A673 (cell line): ENCODE results near the gene COL20A1. TPM values are rescaled to one million over a fixed set of nuclear protein-coding genes. Genes with fewer than 3 reads are reported as not detected.

ENCODE experiments used
- BruUV-seq: library from RNA; stranded (reverse); fragments of 400-500 nt; replicated peaks from 2 replicates; lab custom pipeline; 2021; lab: Mats Ljungman, UMichigan
- CTCF ChIA-PET: fragments of 300-600 bp; sonication (Branson Sonifier 250); formaldehyde crosslinking; loops from one replicate; lab custom pipeline; 2022; ENCODE audit warnings: antibody characterized with exemption; lab: Charles Lee
- POLR2A ChIA-PET: fragments of 300-600 bp; sonication (Branson Sonifier 250); formaldehyde crosslinking; loops from one replicate; lab custom pipeline; 2022; ENCODE audit warnings: antibody characterized with exemption; ENCODE audit not compliant: low non-redundant PET; lab: Charles Lee
- DNase-seq: peaks from one replicate; pipeline ENCODE4 v3.0.0-alpha.2; 2015; ENCODE audit warnings: low spot score
- H3K27ac ChIP-seq: fragments of 200-600 bp; sonication (generic); 2 replicates; pipeline ENCODE4 v1.5.1; 2016; ENCODE audit warnings: mixed run types, low read depth, mild to moderate bottlenecking, mixed read lengths, antibody characterized with exemption, low read length; ENCODE audit not compliant: poor library complexity, severe bottlenecking
- H3K27me3 ChIP-seq: fragments of 200-600 bp; sonication (generic); replicated peaks from 2 replicates; pipeline ENCODE4 v1.6.1; 2017; ENCODE audit warnings: mixed run types, low read depth, mild to moderate bottlenecking, mixed read lengths, antibody characterized with exemption, low read length; ENCODE audit not compliant: insufficient read depth, poor library complexity
- H3K36me3 ChIP-seq: fragments of 200-600 bp; sonication (generic); 2 replicates; pipeline ENCODE4 v1.6.1; 2016; ENCODE audit warnings: mixed run types, mild to moderate bottlenecking, mixed read lengths, antibody characterized with exemption, low read length; ENCODE audit not compliant: insufficient read depth, poor library complexity, severe bottlenecking
- H3K4me1 ChIP-seq: fragments of 200-600 bp; sonication (generic); 2 replicates; pipeline ENCODE4 v1.6.1; 2017; ENCODE audit warnings: mixed run types, mild to moderate bottlenecking, mixed read lengths, antibody characterized with exemption, low read length; ENCODE audit not compliant: insufficient read depth, poor library complexity, severe bottlenecking
- H3K4me3 ChIP-seq: fragments of 200-600 bp; sonication (generic); 2 replicates; pipeline ENCODE4 v1.5.1; 2016; ENCODE audit warnings: low read depth, mixed run types, mild to moderate bottlenecking, mixed read lengths, low read length; ENCODE audit not compliant: poor library complexity, severe bottlenecking
- H3K9me3 ChIP-seq: fragments of 200-600 bp; sonication (generic); 2 replicates; pipeline ENCODE4 v1.6.1; 2016; ENCODE audit warnings: mixed run types, low read depth, mild to moderate bottlenecking, mixed read lengths, antibody characterized with exemption, low read length; ENCODE audit not compliant: poor library complexity, severe bottlenecking
- CTCF ChIP-seq: fragments of 300-800, 200-600 bp; sonication (generic); conservative IDR thresholded peaks from 2 replicates; pipeline ENCODE4 v1.5.1; 2017; ENCODE audit warnings: low read depth, mild to moderate bottlenecking, antibody characterized with exemption, low read length, moderate library complexity, mixed read lengths
- EZH2 ChIP-seq: fragments of 200-600 bp; sonication (generic); IDR thresholded peaks from 2 replicates; pipeline ENCODE4 v1.6.1; 2017; ENCODE audit warnings: borderline replicate concordance, low read depth, mild to moderate bottlenecking, mixed read lengths, antibody characterized with exemption, low read length; ENCODE audit not compliant: poor library complexity, severe bottlenecking
- intact Hi-C: fragments of 100-400 bp; cut with micrococcal nuclease; formaldehyde crosslinking; loops from one replicate; pipeline ENCODE4 v1.10.0; 2022; ENCODE audit not compliant: unreplicated experiment
- total RNA-seq: library from RNA; stranded (reverse); gene quantifications from 2 replicates; pipeline ENCODE4 v1.2.3, GENCODE V29; 2021

Gene COL20A1
- total RNA-seq, 1 experiment from 2014 or later, result not detected

GRCh38 chr20:63258781-63259180 is 34.2 kb upstream of the COL20A1 start:
- H3K36me3 ChIP-seq, result no peaks in the 10 kb centered on the region
- DNase-seq, result no peak
- no peak overlapping the region for H3K4me3 ChIP-seq
- no peak overlapping the region for H3K27ac ChIP-seq
- H3K4me1 ChIP-seq, result no peaks in the 10 kb centered on the region
- CTCF ChIA-PET, result no interaction called here
- BruUV-seq, result no TSS peak
- POLR2A ChIA-PET, result no interaction called here
- intact Hi-C loops, result no loop called here
- TF ChIP-seq EZH2 (no peak), CTCF (no peak)
- no peaks in the 10 kb centered on the region for H3K9me3 ChIP-seq
- peaks cover 45% of the 10 kb centered on the region for H3K27me3 ChIP-seq

GRCh38 chr20:63259734-63260460 is 33.1 kb upstream of the COL20A1 start:
- no peak overlapping the region for H3K4me3 ChIP-seq
- H3K27me3 ChIP-seq, result peaks cover 45% of the 10 kb centered on the region
- TF ChIP-seq CTCF, result no peak
- no peak for TF ChIP-seq EZH2
- H3K4me1 ChIP-seq, result no peaks in the 10 kb centered on the region
- DNase-seq, result no peak
- intact Hi-C loops, result no loop called here
- H3K27ac ChIP-seq, result no peak overlapping the region
- H3K36me3 ChIP-seq, result no peaks in the 10 kb centered on the region
- ChIA-PET POLR2A (no interaction called here), CTCF (no interaction called here)
- BruUV-seq, result no TSS peak
- no peaks in the 10 kb centered on the region for H3K9me3 ChIP-seq

- no TSS peak for BruUV-seq
- CTCF ChIA-PET, result interaction anchor here (0.6 kb wide), 1 partner anchor 13 kb away, joined by 5 read pairs; no protein-coding TSS in a partner anchor
- Histone ChIP-seq H3K4me3 (no peak overlapping the region), H3K36me3 (no peaks in the 10 kb centered on the region), H3K27ac (no peak overlapping the region), H3K27me3 (peaks cover 45% of the 10 kb centered on the region), H3K4me1 (no peaks in the 10 kb centered on the region), H3K9me3 (no peaks in the 10 kb centered on the region)
- no peak for DNase-seq
- POLR2A ChIA-PET, result no interaction called here
- intact Hi-C loops, result no loop called here
- TF ChIP-seq EZH2 (no peak), CTCF (no peak)
Observed at GRCh38 chr20:63260521-63260920, 32.5 kb upstream of the COL20A1 start.
